K562 (cell line): ENCODE measurements around the gene NOD1. TPM values are rescaled to one million over a fixed set of nuclear protein-coding genes. Genes with fewer than 3 reads are reported as not detected.
A peak's percentile ranks its signal among the peaks of the same experiment; 100 is the strongest.

Experiments used
- ARID1B ChIP-seq: fragments of 450-650 bp; IDR thresholded peaks from 2 replicates; pipeline ENCODE4 v1.6.1; 2016; ENCODE audit warnings: antibody characterized with exemption, mild to moderate bottlenecking, inconsistent platforms
- ELF4 ChIP-seq: fragments of 450-650 bp; formaldehyde crosslinking; IDR thresholded peaks from 2 replicates; pipeline ENCODE4 v1.4.0; 2022; ENCODE audit warnings: missing genetic modification characterization
- ETS1 ChIP-seq: conservative IDR thresholded peaks from 2 replicates; pipeline ENCODE4 v1.6.1; 2011; ENCODE audit warnings: low read depth, mild to moderate bottlenecking, low read length; ENCODE audit not compliant: control insufficient read depth
- MED1 ChIP-seq: sonication (generic); formaldehyde crosslinking; IDR thresholded peaks from 2 replicates; pipeline ENCODE4 v1.8.1; 2023; ENCODE audit warnings: missing genetic modification reagents, borderline replicate concordance
- PHF21A ChIP-seq: fragments of 450-650 bp; IDR thresholded peaks from 2 replicates; pipeline ENCODE4 v1.6.1; 2017; ENCODE audit warnings: low read depth, borderline replicate concordance
- PRDM10 ChIP-seq: fragments of 450-650 bp; IDR thresholded peaks from 2 replicates; pipeline ENCODE4 v1.6.1; 2018; ENCODE audit not compliant: partially characterized antibody
- RBM39 ChIP-seq: fragments of 200-400 bp; formaldehyde crosslinking; optimal IDR thresholded peaks from 2 replicates; pipeline ENCODE3; 2018; ENCODE audit warnings: low read depth, low read length
- RUNX1 ChIP-seq: sonication (generic); IDR thresholded peaks from 2 replicates; pipeline ENCODE4 v1.6.1; 2016; ENCODE audit warnings: antibody characterized with exemption, low read depth
- SMC3 ChIP-seq: conservative IDR thresholded peaks from 2 replicates; pipeline ENCODE4 v1.6.1; 2011; ENCODE audit warnings: low read depth, low read length, improper control_type of control experiment; ENCODE audit not compliant: insufficient read depth
- TAF15 ChIP-seq: fragments of 200-400 bp; formaldehyde crosslinking; IDR thresholded peaks from 2 replicates; pipeline ENCODE4 v1.6.1; 2017; ENCODE audit warnings: mild to moderate bottlenecking, low read depth, low read length, moderate library complexity
- ZNF184 ChIP-seq: sonication (generic); formaldehyde crosslinking; IDR thresholded peaks from 2 replicates; pipeline ENCODE4 v1.5.0; 2020; ENCODE audit warnings: missing genetic modification reagents
- ZNF431 ChIP-seq: sonication (generic); formaldehyde crosslinking; IDR thresholded peaks from 2 replicates; pipeline ENCODE4 v1.8.0; 2022; ENCODE audit warnings: mild to moderate bottlenecking, missing genetic modification reagents
- polyA plus RNA-seq, 8 experiments: library from polyadenylated mRNA; depleted of rRNA in 4 of 8; stranded (reverse) in 5 of 8; unstranded in 3 of 8; fragments of >200 nt; fragmentation: Nextera tagmentation in 2 of 8; fragmentation: Illumina TruSeq in 1 of 8; extraction: Ambion mirVana in 2 of 8; extraction: Trizol in 1 of 8; gene quantifications; 2 replicates each; pipeline versions ENCODE4 v1.2.1 to v1.2.3, GENCODE V29; 2011 to 2014; ENCODE audit warnings: inconsistent platforms in 1 of 8, missing spikeins in 1 of 8
- total RNA-seq, 7 experiments: library from RNA; depleted of rRNA in 6 of 7; stranded (reverse); fragments of >200 nt in 6 of 7; fragmentation: Illumina TruSeq in 2 of 7; extraction: Trizol in 2 of 7; gene quantifications; 2 replicates each; pipeline versions ENCODE4 v1.2.1 to v1.2.3, GENCODE V29; 2011 to 2021; ENCODE audit warnings: low replicate concordance in 1 of 7
- TF ChIP-seq, protein P1 (sequence below): IDR thresholded peaks from 2 replicates; pipeline ENCODE4 v1.6.1; 2011; ENCODE audit warnings: borderline replicate concordance, low read depth, mild to moderate bottlenecking, moderate library complexity, low read length; ENCODE audit not compliant: insufficient read depth, poor library complexity, severe bottlenecking
- TF ChIP-seq, protein P2 (sequence below): fragments of 450-650 bp; formaldehyde crosslinking; IDR thresholded peaks from 2 replicates; pipeline ENCODE4 v1.4.0; 2020; ENCODE audit warnings: mild to moderate bottlenecking, mixed read lengths
- TF ChIP-seq, protein P3 (sequence below): sonication (generic); formaldehyde crosslinking; IDR thresholded peaks from 2 replicates; pipeline ENCODE4 v1.4.0; 2020; ENCODE audit warnings: mild to moderate bottlenecking, missing genetic modification reagents

Gene NOD1
- total and polyA plus RNA-seq, 9 of the 15 experiments (the other 6 are each of a cell fraction or from before 2014, with no cell fraction given), result 0.34 to 7.1 (median 4.7) TPM

GRCh38 chr7:30504301-30505173 is 26.0 kb upstream of the NOD1 start, which contains the start of gene GGCT (continued):
- TF ChIP-seq, protein P1, sequence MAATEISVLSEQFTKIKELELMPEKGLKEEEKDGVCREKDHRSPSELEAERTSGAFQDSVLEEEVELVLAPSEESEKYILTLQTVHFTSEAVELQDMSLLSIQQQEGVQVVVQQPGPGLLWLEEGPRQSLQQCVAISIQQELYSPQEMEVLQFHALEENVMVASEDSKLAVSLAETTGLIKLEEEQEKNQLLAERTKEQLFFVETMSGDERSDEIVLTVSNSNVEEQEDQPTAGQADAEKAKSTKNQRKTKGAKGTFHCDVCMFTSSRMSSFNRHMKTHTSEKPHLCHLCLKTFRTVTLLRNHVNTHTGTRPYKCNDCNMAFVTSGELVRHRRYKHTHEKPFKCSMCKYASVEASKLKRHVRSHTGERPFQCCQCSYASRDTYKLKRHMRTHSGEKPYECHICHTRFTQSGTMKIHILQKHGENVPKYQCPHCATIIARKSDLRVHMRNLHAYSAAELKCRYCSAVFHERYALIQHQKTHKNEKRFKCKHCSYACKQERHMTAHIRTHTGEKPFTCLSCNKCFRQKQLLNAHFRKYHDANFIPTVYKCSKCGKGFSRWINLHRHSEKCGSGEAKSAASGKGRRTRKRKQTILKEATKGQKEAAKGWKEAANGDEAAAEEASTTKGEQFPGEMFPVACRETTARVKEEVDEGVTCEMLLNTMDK, result no peak
- TF ChIP-seq ELF4 (CRISPR knock-in tag), result no peak
- peak; percentile 19; the same call in 1 of the 2 replicates for TF ChIP-seq PHF21A
- no peak for TF ChIP-seq RUNX1
- TF ChIP-seq, protein P2, sequence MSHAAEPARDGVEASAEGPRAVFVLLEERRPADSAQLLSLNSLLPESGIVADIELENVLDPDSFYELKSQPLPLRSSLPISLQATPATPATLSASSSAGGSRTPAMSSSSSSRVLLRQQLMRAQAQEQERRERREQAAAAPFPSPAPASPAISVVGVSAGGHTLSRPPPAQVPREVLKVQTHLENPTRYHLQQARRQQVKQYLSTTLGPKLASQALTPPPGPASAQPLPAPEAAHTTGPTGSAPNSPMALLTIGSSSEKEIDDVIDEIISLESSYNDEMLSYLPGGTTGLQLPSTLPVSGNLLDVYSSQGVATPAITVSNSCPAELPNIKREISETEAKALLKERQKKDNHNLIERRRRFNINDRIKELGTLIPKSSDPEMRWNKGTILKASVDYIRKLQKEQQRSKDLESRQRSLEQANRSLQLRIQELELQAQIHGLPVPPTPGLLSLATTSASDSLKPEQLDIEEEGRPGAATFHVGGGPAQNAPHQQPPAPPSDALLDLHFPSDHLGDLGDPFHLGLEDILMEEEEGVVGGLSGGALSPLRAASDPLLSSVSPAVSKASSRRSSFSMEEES, result no peak
- TF ChIP-seq MED1 (CRISPR knock-in tag), result no peak
- 0 out of 2 replicates have a peak, but pooled peaks have one; percentile 24 for TF ChIP-seq ETS1
- TF ChIP-seq, protein P3, sequence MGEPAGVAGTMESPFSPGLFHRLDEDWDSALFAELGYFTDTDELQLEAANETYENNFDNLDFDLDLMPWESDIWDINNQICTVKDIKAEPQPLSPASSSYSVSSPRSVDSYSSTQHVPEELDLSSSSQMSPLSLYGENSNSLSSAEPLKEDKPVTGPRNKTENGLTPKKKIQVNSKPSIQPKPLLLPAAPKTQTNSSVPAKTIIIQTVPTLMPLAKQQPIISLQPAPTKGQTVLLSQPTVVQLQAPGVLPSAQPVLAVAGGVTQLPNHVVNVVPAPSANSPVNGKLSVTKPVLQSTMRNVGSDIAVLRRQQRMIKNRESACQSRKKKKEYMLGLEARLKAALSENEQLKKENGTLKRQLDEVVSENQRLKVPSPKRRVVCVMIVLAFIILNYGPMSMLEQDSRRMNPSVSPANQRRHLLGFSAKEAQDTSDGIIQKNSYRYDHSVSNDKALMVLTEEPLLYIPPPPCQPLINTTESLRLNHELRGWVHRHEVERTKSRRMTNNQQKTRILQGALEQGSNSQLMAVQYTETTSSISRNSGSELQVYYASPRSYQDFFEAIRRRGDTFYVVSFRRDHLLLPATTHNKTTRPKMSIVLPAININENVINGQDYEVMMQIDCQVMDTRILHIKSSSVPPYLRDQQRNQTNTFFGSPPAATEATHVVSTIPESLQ (CRISPR knock-in tag), result peak; percentile 84; the same call in 1 of the 2 replicates
- no peak for TF ChIP-seq TAF15
- 0 out of 2 replicates have a peak, but pooled peaks have one; percentile 10 for TF ChIP-seq ARID1B
- TF ChIP-seq RBM39, result no peak
- TF ChIP-seq PRDM10, result peak; percentile 94
- TF ChIP-seq SMC3, result no peak
- no peak for TF ChIP-seq ZNF184 (CRISPR knock-in tag)
- no peak for TF ChIP-seq ZNF431 (CRISPR knock-in tag)
